Measurements from ENCODE around the gene AFDN. TPM values are rescaled to one million over a fixed set of nuclear protein-coding genes. Genes with fewer than 3 reads are reported as not detected.

Gene AFDN
- total and polyA plus RNA-seq, 2 donors (not counting 1 experiment from before 2014, with no cell fraction given): 21.0 to 57.1 TPM

- H3K27ac ChIP-seq (ENCODE audit: insufficient read depth, low read length): no peak overlapping the region
- H3K4me2 ChIP-seq (ENCODE audit: extremely low read depth, insufficient read depth, low read length): no peak overlapping the region
- peaks cover 4% of the 10 kb centered on the region for H3K27me3 ChIP-seq (ENCODE audit: control insufficient read depth, insufficient read depth, low read length)
- no peak overlapping the region for H3K4me3 ChIP-seq (replicated peaks in 1 of 4; ENCODE audit: control extremely low read depth in 1 of 4, insufficient read depth in 1 of 4, low read depth in 3 of 4, low read length in 4 of 4)
- no peaks in the 10 kb centered on the region for H3K4me1 ChIP-seq (ENCODE audit: control insufficient read depth, extremely low read depth, insufficient read depth, low read length)
- H3K9ac ChIP-seq (ENCODE audit: insufficient read depth, low read length): no peak overlapping the region
- H3K79me2 ChIP-seq (ENCODE audit: control insufficient read depth, insufficient read depth, low read length): no peaks in the 10 kb centered on the region
- DNase-seq (ENCODE audit: low read depth in 2 of 2): no peak
- no peak for TF ChIP-seq CTCF (conservative IDR thresholded peaks at IDR 0.05 in 1 of 2, IDR thresholded peaks at IDR 0.05 in 1 of 2; ENCODE audit: low read depth in 1 of 2, low read length in 2 of 2)
- TF ChIP-seq EZH2 (IDR thresholded peaks at IDR 0.05; ENCODE audit: low read length, missing control alignments): no peak
- no peaks in the 10 kb centered on the region for H3K9me3 ChIP-seq (ENCODE audit: control insufficient read depth, insufficient read depth, low read depth, low read length)
- no peaks in the 10 kb centered on the region for H3K36me3 ChIP-seq (ENCODE audit: control insufficient read depth, insufficient read depth, low read length)
- H2AFZ ChIP-seq (ENCODE audit: low read length): no peak overlapping the region
- no peaks in the 10 kb centered on the region for H4K20me1 ChIP-seq (ENCODE audit: control insufficient read depth, extremely low read depth, insufficient read depth, low read length)
Observed at GRCh38 chr6:168021581-168021980, 194.9 kb downstream of the AFDN start.

Other genes with a start within 250 kb of the AFDN start
- 0.26 and 0.33 TPM in 2 replicates for gene KIF25, start 170.8 kb downstream of the AFDN start, total RNA-seq
- not detected in 2 replicates for gene KIF25, start 170.8 kb downstream of the AFDN start, polyA plus RNA-seq